IPS-18a (cell line): ENCODE results near the gene OLA1.
A peak's percentile ranks its signal among the peaks of the same experiment; 100 is the strongest.

ENCODE experiments used
- H3K27ac ChIP-seq: one replicate; pipeline ENCODE4 v1.5.1; 2013; ENCODE audit warnings: low read length
- H3K27me3 ChIP-seq: one replicate; pipeline ENCODE4 v1.6.1; 2013; ENCODE audit warnings: mild to moderate bottlenecking, low read length; ENCODE audit not compliant: control insufficient read depth, insufficient read depth
- H3K36me3 ChIP-seq: one replicate; pipeline ENCODE4 v1.6.1; 2013; ENCODE audit warnings: low read depth, low read length; ENCODE audit not compliant: control insufficient read depth
- H3K4me1 ChIP-seq: one replicate; pipeline ENCODE4 v1.6.1; 2013; ENCODE audit warnings: low read depth, low read length; ENCODE audit not compliant: control insufficient read depth
- H3K4me3 ChIP-seq: one replicate; pipeline ENCODE4 v1.5.1; 2013; ENCODE audit warnings: low read length
- H3K9ac ChIP-seq: one replicate; pipeline ENCODE4 v1.6.1; 2013; ENCODE audit warnings: mild to moderate bottlenecking, low read length, moderate library complexity
- H3K9me3 ChIP-seq: one replicate; pipeline ENCODE4 v1.6.1; 2013; ENCODE audit warnings: low read depth, low read length; ENCODE audit not compliant: control insufficient read depth

Gene OLA1

GRCh38 chr2:174145827-174146226 is 102.5 kb downstream of the OLA1 start:
- H3K27me3 ChIP-seq: no peaks in the 10 kb centered on the region
- H3K4me3 ChIP-seq: no peak overlapping the region
- no peaks in the 10 kb centered on the region for H3K9me3 ChIP-seq
- no peaks in the 10 kb centered on the region for H3K36me3 ChIP-seq
- H3K4me1 ChIP-seq: no peaks in the 10 kb centered on the region
- H3K9ac ChIP-seq: no peak overlapping the region
- H3K27ac ChIP-seq: no peak overlapping the region

GRCh38 chr2:174142290-174142689 is 106.0 kb downstream of the OLA1 start:
- no peaks in the 10 kb centered on the region for H3K4me1 ChIP-seq
- H3K27ac ChIP-seq: no peak overlapping the region
- no peaks in the 10 kb centered on the region for H3K36me3 ChIP-seq
- H3K27me3 ChIP-seq: no peaks in the 10 kb centered on the region
- no peak overlapping the region for H3K4me3 ChIP-seq
- H3K9ac ChIP-seq: no peak overlapping the region
- H3K9me3 ChIP-seq: no peaks in the 10 kb centered on the region

GRCh38 chr2:174138161-174138560 is 110.2 kb downstream of the OLA1 start:
- Histone ChIP-seq H3K27ac (no peak overlapping the region), H3K9me3 (no peaks in the 10 kb centered on the region), H3K36me3 (no peaks in the 10 kb centered on the region), H3K4me1 (no peaks in the 10 kb centered on the region), H3K4me3 (no peak overlapping the region), H3K9ac (no peak overlapping the region), H3K27me3 (no peaks in the 10 kb centered on the region)

- Histone ChIP-seq H3K9me3 (no peaks in the 10 kb centered on the region), H3K27ac (no peak overlapping the region), H3K36me3 (no peaks in the 10 kb centered on the region)
Observed at GRCh38 chr2:174135981-174136380, 112.4 kb downstream of the OLA1 start.

GRCh38 chr2:174125090-174125489 is 123.2 kb downstream of the OLA1 start:
- H3K36me3 ChIP-seq: no peaks in the 10 kb centered on the region
- H3K9me3 ChIP-seq: no peaks in the 10 kb centered on the region
- H3K27me3 ChIP-seq: no peaks in the 10 kb centered on the region
- peaks cover 60% of the 10 kb centered on the region for H3K4me1 ChIP-seq
- H3K4me3 ChIP-seq: peak overlapping the region; percentile 38
- H3K9ac ChIP-seq: no peak overlapping the region
- no peak overlapping the region for H3K27ac ChIP-seq

More at GRCh38 chr2:174135981-174136380, 112.4 kb downstream of the OLA1 start:
- Histone ChIP-seq H3K4me3 (no peak overlapping the region), H3K27me3 (no peaks in the 10 kb centered on the region), H3K4me1 (peaks cover 16% of the 10 kb centered on the region), H3K9ac (no peak overlapping the region)

GRCh38 chr2:174124181-174124580 is 124.2 kb downstream of the OLA1 start:
- peak overlapping the region; percentile 87 for H3K27ac ChIP-seq
- no peaks in the 10 kb centered on the region for H3K36me3 ChIP-seq
- peaks cover 61% of the 10 kb centered on the region for H3K4me1 ChIP-seq
- no peaks in the 10 kb centered on the region for H3K27me3 ChIP-seq
- H3K9ac ChIP-seq: peak overlapping the region; percentile 60
- H3K9me3 ChIP-seq: no peaks in the 10 kb centered on the region
- peak overlapping the region; percentile 38 for H3K4me3 ChIP-seq

GRCh38 chr2:174122185-174122584 is 126.1 kb downstream of the OLA1 start:
- H3K4me1 ChIP-seq: peaks cover 74% of the 10 kb centered on the region
- no peaks in the 10 kb centered on the region for H3K27me3 ChIP-seq
- H3K36me3 ChIP-seq: no peaks in the 10 kb centered on the region
- H3K9me3 ChIP-seq: no peaks in the 10 kb centered on the region
- H3K9ac ChIP-seq: no peak overlapping the region
- no peak overlapping the region for H3K4me3 ChIP-seq
- H3K27ac ChIP-seq: no peak overlapping the region

- Histone ChIP-seq H3K9ac (no peak overlapping the region), H3K27me3 (no peaks in the 10 kb centered on the region), H3K4me1 (peaks cover 75% of the 10 kb centered on the region), H3K4me3 (no peak overlapping the region), H3K9me3 (no peaks in the 10 kb centered on the region), H3K36me3 (no peaks in the 10 kb centered on the region), H3K27ac (no peak overlapping the region)
Observed at GRCh38 chr2:174121612-174122011, 126.7 kb downstream of the OLA1 start.

GRCh38 chr2:174121175-174121574 is 127.2 kb downstream of the OLA1 start:
- no peaks in the 10 kb centered on the region for H3K27me3 ChIP-seq
- H3K9me3 ChIP-seq: no peaks in the 10 kb centered on the region
- H3K4me3 ChIP-seq: peak overlapping the region; percentile 7
- H3K9ac ChIP-seq: no peak overlapping the region
- H3K4me1 ChIP-seq: peaks cover 72% of the 10 kb centered on the region
- no peaks in the 10 kb centered on the region for H3K36me3 ChIP-seq
- no peak overlapping the region for H3K27ac ChIP-seq

- Histone ChIP-seq H3K36me3 (no peaks in the 10 kb centered on the region), H3K27me3 (no peaks in the 10 kb centered on the region), H3K9ac (no peak overlapping the region), H3K4me3 (no peak overlapping the region), H3K9me3 (no peaks in the 10 kb centered on the region), H3K4me1 (peaks cover 68% of the 10 kb centered on the region), H3K27ac (peak overlapping the region; percentile 50)
Observed at GRCh38 chr2:174120346-174120745, 128.0 kb downstream of the OLA1 start.

GRCh38 chr2:174117951-174118930 is 130.1 kb downstream of the OLA1 start:
- no peak overlapping the region for H3K4me3 ChIP-seq
- no peak overlapping the region for H3K9ac ChIP-seq
- no peaks in the 10 kb centered on the region for H3K27me3 ChIP-seq
- peak overlapping the region; percentile 74 for H3K27ac ChIP-seq
- H3K4me1 ChIP-seq: peaks cover 61% of the 10 kb centered on the region
- no peaks in the 10 kb centered on the region for H3K36me3 ChIP-seq
- no peaks in the 10 kb centered on the region for H3K9me3 ChIP-seq

GRCh38 chr2:174112073-174112472 is 136.3 kb downstream of the OLA1 start:
- Histone ChIP-seq H3K9me3 (no peaks in the 10 kb centered on the region), H3K9ac (no peak overlapping the region), H3K27me3 (no peaks in the 10 kb centered on the region), H3K27ac (no peak overlapping the region), H3K4me3 (no peak overlapping the region), H3K4me1 (peaks cover 21% of the 10 kb centered on the region), H3K36me3 (no peaks in the 10 kb centered on the region)
